AG09309 (cell line): ENCODE data around the gene UNC50.

ENCODE experiments used
- DNase-seq: peaks from one replicate; pipeline ENCODE4 v3.0.0-alpha.2; 2010; ENCODE audit warnings: low read depth
- H3K4me3 ChIP-seq: 2 replicates; pipeline ENCODE4 v1.5.1; 2011; ENCODE audit warnings: mild to moderate bottlenecking, low read depth, low read length, moderate library complexity; ENCODE audit not compliant: control insufficient read depth
- CTCF ChIP-seq: IDR thresholded peaks from 2 replicates; pipeline ENCODE4 v1.5.1; 2011; ENCODE audit warnings: mild to moderate bottlenecking, low read depth, low read length, inconsistent platforms; ENCODE audit not compliant: insufficient read depth, control insufficient read depth; ENCODE audit errors: missing control alignments

The UNC50 gene

GRCh38 chr2:98664323-98664722 is 55.9 kb downstream of the UNC50 start:
- DNase-seq = peak; percentile 11
- no peak overlapping the region for H3K4me3 ChIP-seq
- no peak for TF ChIP-seq CTCF

DNA sequence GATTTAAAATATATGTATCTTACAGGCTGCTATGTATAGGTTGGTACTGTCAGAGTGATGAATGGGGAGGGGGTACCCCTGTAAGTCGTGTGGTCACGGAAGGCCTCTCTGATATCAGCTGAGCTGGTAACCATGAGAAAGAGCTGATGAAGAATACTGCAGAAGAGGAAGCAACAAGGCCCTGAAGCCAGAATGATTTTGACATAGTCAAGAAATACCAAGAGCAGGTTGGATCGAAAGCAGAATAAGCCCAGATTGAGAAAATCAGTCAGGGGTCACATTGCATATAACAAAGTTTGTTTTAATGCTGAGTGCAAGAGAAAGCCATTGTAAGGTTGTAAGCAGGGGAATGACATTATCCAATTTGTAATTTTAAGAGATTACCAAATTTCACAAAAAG is 57.3 kb downstream of the UNC50 start:
- TF ChIP-seq CTCF = no peak
- no peak for DNase-seq
- H3K4me3 ChIP-seq = no peak overlapping the region
